NCI-H128 (cell line): Measurements from ENCODE around the gene KCNB1.

ENCODE experiments used
- DNase-seq: peaks from one replicate; lab custom pipeline; 2025; ENCODE audit not compliant: unreplicated experiment; lab: John Stamatoyannopoulos, UW

Gene KCNB1

DNA sequence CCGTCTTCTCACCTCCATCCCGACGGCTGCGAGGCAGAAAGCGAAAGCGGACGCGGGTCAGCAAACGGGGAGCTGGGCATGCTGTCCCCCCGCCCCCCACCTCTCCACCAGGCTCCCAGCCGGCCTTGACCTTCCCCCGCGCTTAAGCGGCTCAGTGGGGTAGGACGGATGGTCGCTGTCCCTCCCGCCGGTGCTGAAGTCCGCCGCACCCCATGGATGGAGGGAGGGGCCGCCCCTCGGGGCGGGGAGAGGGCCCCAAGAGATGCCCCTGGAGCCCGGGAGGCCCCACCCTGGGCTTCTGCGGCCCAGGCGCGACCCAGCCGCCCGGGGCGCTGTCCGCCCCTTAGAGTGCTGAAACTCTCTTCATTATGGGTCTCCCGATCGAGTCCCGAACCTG, at the start of gene KCNB1:
Gene KCNB1 (minus strand): TSS at position 48 of the 397 bp plus-strand sequence. CDS start 188 bp downstream, outside the sequence.
- DNase-seq, result no peak

DNA sequence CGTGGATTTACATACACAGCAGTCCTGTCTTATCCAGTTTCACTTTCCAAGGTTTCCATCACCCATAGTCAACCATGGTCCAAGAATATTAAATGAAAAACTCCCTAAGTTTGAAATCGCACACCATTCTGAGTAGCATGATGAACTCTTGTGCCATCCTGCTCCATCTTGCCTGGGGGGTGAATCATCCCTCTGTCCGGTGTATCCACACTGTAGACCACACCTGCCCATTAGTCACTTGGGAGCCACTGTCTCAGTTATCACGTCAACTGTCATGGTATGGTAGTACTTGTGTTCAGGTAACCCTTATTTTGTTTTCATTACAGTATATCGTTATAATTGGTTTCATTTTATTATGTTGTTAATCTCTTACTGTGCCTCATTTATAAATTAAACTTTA, 47.0 kb upstream of the KCNB1 start:
- DNase-seq, result no peak

DNA sequence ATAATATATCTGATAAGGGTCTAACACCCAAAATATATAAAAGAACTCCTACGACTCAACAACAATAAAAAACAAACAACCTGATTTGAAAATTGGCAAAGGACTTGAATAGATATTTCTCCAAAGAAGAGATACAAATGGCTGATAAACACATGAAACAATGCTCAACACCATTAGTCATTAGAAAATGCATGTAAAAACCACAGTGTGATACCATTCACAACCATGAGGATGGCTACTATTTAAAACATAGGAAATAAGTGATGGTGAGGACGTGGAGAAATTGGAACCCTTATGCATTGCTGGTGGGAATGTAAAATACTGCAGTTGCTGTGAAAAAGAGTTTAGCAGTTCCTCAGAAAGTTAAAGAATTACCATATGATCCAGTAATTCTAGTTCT, 44.1 kb upstream of the KCNB1 start:
- no peak for DNase-seq

DNA sequence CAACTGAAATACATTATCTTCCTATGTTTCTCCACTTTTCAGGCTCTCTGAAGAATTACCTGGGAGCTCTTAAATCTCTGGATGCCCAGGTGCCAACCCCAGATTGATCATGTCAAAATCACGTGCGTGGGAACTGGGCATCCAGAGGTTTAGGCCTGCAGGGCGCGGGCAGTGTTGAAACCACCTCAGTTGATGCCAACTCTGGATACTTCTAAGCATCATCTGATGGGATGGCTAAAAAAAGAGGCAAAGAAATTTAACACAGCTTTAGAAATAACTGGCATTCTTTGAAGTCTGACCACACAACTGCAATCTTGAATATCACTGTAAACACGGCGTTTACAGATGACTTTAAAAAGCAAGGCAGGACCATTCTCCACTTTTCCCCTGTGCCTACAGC, 43.6 kb upstream of the KCNB1 start:
- no peak for DNase-seq

DNA sequence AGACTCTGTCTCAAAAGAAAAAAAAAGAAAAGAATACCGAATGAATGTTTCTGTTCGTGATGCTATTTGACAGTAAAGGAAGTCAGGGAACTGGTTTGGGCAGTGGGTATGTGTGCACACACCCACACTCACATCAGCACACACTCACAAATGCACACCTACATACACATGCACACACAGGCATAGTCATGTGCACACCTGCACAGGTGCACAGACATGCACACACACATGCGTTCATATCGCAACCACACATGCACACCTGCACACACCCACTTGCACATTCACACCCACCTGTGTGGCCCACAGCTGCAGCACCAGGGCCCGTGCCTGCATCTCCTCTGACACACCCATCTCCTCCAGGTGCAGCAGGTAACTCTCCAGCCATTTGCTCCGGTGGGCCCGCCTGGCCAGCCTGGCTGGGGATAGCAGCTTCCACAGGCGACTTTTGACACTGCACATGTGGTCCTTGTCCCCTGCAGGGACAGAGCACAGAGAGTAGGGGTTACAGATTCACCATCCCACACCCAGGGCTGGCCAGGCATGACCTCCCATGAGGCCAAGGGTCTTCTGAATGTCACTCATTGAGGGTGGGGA, 41.4 kb upstream of the KCNB1 start:
- DNase-seq, result no peak

DNA sequence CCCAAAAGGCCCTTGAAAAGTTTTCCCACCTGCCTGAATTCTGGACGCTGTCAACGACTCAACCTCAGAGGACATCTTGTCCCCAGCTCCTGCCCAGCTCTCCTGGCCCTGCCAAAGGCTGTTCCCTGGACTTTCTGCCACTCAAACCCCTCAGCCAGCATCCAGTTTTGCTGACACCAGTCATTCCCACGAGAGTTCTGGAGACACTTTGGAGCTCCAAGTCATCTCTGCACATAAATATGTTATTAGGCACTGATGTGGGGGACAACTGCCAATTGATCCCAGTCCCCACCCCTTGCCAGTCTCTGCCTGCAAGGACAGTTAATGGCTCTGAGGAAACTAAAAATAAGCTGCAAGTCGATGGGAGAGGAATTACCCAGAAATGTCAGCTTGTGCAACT, 38.9 kb upstream of the KCNB1 start:
- DNase-seq, result no peak

DNA sequence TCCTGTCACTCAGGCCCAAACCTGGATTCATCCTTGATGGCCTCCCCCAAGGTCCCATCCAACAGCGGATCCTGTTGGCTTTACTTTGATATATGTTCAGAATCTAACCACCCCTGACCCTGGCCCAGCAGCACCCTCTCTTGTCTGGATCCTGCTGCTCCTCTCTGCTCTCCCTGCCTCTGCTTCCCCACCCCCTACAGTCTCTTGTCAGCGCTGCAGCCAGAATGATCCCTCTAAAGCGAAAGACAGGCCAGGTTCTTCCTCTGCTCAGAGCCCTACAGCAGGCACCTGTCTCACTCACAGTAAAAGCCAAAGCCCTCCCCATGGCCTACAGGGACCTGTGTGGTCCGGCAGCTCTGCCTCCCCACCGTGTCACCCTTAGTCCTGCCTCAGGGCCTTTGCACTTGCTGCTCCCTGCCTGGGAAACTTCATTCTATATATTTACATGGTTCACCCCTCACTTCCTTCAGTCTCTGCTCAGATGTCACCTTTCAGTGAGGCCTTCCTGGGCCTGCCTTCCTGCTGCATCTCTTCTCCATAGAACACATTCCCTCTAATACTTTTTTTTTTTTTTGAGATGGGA, 37.4 kb upstream of the KCNB1 start:
- DNase-seq, result no peak

DNA sequence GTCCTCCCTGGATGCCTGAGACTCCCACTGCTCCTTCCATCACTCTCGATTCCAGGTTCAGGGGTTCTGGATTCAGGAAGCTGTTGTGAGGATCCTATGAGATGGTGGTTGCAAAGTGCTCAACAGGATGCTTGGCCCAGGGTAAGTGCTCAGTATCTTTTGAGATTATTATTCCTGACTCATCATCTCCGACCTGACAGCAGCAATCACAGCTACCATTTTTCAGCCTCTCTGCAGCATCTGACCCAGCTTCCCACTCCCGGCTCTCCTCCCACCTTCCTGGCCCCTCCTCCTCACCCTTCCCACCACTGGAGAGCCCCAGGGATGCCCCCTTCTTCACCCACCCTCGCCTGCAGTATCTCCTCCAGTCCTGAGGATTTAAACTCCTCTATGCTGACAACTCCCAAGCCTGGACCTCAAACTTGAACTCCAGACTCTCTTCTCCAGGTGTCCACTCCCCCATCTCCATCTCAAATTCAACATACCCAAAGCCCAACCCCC, 36.8 kb upstream of the KCNB1 start:
- no peak for DNase-seq

DNA sequence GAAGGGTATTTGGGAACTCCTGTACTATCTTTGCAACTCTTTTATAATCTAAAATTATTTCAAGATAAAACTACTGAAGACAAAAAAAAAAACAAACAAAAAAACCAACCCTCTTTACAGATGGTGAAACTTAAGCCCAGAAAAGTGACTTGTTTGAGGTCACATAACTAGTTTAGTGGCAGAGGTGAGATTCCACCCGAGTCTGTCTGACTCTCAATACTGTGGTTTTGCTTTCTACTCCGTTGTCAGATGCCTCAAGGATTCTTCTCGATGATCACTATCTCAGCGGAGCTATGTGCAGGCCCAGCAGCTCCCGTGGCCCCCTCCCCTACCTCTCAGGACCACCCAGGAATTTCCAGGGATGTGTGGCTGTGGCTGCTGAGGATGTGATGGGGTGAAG, 36.1 kb upstream of the KCNB1 start:
- no peak for DNase-seq

DNA sequence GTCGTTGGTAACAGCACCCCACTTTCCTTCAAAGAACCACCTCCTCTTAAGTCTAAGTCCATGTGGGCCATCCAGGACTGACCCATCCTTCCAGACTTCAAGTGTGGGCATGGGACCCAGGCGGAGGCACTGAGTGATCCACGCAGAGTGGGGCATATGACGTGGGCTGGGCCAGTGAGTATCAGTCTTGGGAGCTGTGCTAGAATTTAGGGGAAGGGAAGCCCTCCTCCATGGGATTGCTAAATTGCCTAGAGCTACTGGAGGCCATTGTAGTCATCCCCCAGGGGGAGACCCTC, 35.3 kb upstream of the KCNB1 start:
- no peak for DNase-seq

DNA sequence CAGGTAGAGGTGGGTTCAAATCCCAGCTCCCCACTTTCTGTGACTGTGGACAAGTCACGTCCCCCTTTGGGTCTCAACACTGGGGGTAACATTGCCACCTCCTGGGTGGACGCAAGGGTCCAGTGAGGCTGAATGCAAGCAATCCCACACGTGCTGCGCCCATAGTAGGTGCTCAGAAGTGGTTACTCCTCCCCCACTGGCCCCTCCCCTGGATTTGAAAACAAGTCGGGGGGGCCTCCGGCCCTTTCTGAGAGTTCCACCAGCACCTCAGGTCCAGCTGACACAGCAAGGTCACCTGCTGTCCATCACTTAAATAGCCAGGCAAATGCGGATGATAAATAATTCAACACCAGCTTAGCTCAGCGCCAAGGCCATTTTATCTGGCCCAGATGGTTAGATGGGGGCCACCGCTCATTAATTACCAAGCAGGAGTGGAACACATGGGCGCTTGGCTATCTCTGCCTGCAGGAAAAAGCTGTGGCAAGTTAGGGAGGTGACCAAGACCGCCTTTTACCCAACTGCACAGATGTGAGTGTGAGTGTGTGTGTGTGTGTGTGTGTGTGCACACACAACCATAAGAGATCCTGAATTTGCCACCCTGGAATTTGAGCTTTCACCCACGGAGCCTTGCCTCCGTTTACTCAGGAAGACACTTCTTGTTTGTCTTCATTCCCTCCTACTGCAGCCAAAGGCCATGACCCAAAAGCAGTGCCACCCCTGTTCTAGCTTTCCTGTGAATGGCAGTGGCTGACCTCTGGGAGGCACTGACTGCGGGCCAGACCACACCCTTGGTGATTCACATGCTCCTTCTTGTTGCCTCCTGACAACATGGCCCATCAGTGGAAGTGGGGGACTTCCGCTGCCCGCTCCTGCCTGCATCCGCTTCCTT, 34.7 kb upstream of the KCNB1 start:
- no peak for DNase-seq

DNA sequence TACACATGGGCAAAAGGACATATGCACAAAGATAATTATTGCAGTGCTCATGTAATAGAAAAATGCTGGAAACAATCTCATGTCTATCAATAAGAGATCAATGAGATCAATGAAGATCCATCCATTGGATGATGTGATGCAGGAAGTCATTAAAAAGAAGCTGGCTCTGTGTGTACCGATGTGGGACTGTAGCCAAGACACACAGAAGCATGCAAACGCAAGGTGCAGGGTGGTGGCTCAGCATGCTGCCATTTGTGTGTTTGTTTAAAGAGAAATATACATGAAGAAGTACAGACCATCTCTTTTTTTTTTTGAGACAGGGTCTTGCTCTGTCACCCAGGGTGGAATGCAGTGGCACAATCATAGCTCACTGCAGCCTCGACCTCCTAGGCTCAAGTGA, 33.1 kb upstream of the KCNB1 start:
- no peak for DNase-seq

DNA sequence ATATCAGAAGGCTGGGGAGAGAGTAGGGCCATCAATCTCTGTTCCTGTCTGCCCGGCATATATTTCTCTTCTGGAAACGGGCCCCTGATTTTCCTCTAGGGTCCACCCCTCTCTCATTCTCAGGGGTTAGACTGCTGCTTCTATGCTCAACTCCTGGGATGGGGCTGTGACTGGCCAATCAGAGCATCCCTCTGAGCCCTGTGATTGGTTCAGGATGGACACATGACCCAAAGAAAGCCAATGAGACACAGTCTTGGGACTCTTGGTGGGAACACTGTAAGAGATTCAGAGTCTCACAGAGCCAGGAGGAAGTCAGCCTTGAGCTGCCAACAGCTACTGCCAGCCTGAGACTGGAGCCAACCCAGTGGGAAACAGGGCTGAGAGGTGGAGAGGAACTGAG, 31.0 kb upstream of the KCNB1 start:
- DNase-seq, result no peak

DNA sequence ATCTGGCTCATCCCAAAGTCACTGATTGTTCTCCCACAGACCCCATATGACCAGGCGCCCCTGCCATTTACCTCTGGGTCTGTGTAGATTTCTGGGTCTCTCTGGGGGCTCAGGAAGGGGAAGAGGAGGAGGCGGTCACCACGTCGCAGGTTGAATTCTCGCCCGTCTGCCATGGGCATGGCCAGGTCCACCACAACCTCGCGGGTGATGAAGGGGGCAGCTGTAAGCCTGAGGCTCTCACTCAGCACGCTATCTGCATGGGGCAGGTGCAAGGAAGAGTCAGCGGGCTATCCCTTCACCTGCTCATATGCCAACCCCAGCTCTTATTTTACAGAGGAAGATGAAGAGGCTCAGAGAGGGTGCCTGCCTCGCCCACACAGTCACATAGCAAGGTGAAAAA, 30.5 kb upstream of the KCNB1 start:
- no peak for DNase-seq

DNA sequence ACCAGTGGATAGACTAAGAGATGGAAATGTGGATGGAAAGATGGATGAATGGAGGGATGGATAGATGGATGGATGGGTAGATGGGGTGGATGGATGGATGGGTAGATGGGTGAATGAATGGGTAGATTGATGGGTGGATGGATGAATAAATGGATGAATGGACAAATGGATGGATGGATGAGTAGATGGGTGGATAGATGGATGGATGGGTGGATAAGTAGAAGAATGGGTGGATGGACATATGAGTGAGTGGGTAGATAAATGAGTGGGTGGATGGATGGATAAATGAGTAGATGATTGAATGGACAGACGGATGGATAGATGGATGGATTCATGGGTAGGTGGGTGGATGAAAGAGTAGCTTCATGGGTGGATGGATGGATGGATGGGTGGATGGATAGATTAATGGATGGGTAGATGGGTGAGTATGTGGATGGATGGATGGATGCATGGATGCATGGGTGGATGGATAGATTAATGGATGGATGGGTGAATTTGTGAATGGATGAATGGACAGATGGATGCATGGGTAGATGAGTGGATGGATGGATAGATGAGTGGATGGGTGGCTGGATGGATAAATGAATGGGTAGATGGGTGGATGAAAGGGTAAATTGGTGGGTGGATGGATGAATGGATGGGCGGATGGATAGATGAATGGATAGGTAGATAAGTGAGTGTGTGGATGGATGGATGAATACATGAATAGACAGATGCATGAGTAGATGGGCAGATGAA, 29.5 kb upstream of the KCNB1 start:
- DNase-seq, result no peak

DNA sequence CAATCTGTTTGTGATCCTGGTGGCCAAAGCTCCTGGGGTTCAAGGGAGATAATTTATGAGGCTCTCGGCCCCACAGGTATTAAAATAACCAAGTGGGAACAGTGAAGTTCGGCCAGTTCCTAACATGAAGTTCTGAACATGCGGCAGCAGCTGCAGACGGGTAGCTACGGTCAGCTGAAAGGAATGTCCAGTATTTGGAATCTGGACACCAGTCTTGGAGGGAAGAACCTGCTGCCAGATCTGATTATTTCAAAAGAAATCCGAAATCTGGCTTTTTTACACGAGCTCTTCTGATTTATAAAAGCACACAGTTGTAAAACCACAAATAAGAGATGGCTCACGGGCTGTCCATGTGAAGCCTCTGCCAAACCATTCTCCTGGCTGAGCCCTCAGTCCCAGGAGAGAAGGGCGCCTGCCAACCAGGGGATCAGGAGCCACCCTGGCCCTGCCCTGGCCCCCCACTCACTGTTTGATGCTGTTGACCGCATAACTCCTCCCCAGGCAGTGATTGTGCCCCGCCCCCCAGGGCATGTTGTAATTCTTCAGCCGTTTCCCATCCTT, 28.2 kb upstream of the KCNB1 start:
- no peak for DNase-seq

DNA sequence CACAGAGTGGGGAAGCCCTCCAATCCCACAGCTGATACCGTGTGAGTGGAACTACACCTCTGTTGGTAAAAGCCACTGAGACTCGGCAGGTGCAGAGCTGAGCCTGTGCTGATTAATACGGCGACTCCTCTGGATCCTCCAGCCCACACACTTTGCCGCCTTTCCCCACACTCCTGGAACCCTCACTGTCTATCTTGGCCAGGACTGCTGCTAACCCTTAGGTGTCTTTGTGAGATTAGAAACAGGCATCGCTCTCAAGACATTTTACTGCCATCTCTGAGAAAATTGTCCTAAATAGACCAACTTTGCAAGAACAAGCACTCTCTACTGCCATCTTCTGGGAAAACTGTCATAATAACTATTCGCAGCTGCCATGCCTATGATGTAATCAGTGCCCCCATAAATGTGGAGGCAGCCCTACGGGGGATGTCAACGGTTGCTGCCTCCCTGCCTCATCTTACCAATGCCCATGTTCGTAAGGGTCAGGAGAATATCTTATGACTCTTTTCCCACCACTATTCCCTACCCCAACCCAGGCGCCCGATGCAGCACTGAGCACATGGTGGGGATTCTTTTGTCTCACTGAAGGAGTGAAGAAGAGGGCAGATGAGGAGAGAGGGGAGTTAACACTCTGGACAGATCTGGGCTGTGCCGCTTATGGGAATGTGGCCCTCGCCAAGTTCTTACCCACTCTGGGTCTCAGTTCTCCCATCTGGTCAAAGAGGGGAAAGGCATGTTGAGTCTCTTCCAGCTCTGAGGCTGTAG, 26.1 kb upstream of the KCNB1 start:
- no peak for DNase-seq

DNA sequence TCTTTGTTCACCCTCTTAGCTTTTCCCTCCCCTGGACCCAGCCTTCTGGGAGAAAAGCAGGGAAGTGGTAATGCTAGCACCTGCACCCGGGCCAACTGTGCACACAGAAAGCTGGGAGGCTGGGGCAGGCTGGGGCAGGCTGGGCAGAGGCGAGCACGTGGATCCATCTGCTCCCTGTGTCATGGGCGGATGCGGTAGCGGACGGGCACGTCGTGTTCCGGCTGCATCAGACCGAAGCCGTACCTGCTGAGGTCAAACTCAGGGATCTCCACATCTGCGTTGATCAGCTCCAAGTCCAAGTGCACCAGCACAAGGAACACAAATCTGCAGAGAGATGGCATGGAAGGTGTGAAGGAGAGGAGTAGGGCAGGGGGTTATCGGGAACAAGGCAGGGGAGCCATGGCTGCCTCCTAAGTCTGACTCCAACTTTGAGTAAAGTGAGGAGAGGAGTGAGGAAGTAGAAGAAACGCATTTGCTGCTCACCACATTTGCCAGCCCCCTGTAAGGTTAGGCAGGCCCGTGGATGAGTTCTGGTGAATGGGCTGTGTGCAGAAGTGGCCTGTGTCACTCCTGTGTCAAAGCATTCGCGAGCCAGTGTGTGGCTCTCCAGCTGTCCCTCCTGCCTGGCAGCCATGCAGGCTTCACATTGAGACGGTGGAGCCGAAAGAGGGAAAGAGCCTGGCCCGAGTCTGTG, 25.4 kb upstream of the KCNB1 start:
- DNase-seq, result no peak

DNA sequence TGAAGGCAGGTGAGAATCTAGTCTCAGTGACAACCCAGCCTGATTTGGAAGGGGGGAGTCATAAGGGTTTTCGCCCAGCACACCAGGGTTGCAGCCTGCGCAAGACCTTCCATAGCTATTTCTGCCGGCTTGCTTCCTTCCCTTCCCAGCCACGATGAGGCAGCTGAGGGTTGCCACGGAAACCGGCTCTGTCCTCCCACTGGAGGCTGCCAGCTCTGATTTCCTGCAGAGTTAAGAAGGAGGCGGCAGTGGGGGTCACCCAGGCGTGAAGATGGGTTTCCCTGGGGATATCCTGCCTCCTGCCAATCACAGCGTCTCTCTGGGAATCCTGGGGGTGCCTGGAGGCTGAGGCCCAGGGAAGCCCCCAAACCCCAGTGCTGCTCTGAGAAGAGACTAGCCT, 23.1 kb upstream of the KCNB1 start:
- DNase-seq, result peak; percentile 57

DNA sequence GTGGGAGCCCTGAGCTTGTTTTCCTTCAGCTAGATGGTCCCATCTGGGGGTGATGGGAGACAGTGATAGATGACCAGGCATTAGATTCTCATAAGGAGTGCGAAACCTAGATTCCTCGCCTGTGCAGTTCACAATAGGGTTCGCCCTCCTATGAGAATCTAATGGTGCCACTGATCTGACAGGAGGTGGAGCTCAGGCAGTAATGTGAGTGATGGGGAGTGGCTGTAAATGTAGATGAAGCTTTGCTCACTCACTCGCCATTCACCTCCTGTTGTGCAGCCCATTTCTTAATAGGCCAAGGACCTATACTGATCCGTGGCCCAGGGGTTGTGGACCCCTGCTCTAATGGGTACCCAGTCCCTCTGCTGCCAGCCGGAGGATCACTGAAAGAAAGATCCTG, 20.7 kb upstream of the KCNB1 start:
- DNase-seq, result no peak
